ENCODE results near the gene PLEKHG5. TPM values are rescaled to one million over a fixed set of nuclear protein-coding genes. Genes with fewer than 3 reads are reported as not detected.
"Not testable (repeated sequence)": the region's sequence is repeated elsewhere in the genome, so short reads cannot be mapped to it uniquely, and the experiment has no call there.

PLEKHG5 gene
- total RNA-seq, 1 experiment from 2014 or later: 1.2 TPM

DNA sequence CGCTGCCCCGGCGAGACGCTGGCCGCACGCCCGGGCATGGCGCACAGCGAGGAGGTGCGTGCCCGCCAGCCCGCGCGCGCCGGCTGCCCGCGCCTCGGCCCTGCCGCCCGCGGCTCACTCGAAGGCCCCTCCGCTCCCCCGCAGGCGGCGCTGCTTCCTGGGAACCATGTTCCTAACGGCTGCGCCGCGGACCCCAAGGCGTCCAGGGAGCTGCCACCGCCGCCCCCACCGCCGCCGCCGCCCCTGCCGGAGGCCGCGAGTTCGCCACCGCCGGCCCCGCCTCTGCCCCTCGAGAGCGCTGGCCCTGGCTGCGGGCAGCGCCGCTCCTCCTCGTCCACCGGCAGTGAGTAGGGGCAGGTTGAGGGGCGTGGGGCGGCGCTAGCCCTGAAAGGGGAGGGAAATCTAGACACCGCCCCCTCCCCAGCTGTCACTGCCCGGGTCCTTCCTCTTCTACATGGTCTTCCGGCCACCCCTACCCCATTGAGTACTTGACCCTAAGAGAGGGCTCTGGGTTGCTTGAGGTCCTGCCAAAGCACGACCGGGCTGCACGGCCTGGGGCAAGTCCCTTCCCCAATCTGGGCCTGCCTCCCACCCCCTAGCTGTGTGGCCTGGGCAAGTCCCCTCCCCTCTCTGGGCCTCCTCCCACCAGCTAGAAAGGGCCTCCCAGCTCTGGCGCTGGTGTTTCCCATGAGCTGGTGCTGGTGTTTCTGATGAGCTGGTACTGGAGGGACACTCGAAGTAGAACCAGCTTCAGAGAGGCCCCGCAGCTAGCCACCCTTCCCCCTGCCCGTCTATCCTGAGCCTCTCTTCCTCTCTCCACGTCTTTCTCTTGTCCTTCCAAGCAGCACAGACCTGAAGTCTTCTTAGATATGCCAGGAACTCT lies 42.5 kb downstream of the PLEKHG5 start:
- peak; percentile 68 for DNase-seq
- Histone ChIP-seq H3K9me3 (no peaks in the 10 kb centered on the region), H3K27me3 (peaks cover 8% of the 10 kb centered on the region; the same call in 1 of the 2 replicates), H3K36me3 (no peaks in the 10 kb centered on the region), H3K4me3 (no peak overlapping the region)

DNA sequence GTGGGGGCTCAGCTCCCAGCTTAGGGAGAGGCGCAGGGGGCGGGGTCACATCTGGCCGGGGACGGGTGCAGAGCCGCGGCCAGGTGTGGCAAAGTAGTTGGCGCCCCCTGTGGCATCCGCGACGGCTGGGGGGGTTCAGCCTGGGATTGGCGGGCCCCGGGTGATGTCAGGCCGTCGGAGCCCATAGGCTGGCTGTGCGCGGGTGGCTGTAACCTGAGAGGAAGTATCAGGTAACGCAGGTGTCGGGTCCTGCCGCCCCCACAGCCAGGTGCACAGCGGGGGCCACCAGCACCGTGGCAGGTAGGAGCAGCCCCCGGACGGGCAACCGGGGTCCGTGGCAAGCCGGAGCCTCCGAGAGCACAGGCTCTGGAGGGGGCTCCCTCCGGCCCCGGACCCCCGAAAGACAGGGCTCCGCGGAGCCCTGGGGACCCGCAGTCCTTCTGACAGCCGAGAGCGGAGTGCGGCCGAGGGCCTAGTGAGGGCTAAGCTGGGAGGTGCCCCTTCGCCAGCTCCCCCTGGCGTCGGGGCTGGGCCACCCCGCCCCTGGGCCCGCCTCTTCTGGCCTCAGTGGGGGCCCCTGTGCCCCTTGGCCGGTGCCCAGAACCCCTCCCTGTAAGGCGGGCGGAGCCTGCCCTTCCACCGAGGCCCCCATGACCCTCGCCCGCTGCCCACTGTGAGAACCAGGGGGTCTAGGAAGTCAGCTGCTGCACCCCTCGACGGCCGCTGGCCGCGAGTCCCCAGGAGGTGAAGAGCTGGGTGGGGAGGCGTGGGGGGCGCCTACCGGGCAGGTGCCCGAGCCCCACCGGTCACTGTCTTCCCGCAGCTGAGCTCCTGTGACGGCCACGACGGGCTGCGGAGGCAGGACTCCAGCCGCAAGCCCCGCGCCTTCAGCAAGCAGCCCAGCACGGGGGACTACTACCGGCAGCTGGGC lies 43.4 kb downstream of the PLEKHG5 start:
- no peak for DNase-seq
- H3K36me3 ChIP-seq: no peaks in the 10 kb centered on the region
- no peaks in the 10 kb centered on the region for H3K9me3 ChIP-seq
- peaks cover 8% of the 10 kb centered on the region; the same call in 1 of the 2 replicates for H3K27me3 ChIP-seq
- no peak overlapping the region for H3K4me3 ChIP-seq

DNA sequence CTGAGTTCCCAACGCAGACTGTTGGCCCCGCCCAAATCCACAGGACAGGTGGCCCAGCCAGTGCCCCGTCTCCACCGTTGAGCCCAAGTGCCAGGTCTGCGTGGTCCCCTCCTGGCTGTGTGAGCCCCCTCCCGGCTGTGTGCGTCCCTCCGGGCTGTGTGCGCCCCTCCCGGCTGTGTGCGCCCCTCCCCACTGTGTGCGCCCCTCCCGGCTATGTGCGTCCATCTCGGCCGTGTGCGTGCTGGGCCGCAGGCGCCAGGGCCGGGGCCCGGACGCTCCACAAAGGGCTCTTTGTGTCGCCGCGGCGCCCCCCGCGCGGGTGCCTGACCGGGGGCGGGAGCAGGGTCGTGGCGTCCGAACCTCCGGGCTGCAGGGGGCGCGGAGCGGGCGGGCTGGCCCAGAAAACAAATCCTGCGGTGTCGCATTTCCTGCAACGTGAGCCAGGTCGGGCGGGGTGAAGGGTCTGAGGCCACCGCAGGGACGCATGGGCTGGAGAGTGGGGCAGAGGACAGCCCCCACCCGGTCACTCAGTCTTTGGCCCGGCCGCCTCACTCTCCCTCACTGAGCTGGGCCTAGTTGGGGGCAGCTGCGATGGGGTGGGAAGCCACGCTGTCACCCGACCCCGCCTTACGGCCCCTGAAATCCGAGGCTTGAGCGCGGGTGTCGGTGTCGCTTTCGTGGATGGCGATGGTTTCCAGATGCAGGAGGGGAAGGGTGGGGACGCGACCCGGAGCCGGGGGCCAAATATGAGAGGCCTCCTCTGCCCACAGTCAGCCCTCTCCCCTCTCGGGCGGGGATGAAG lies 44.2 kb downstream of the PLEKHG5 start:
- H3K27me3 ChIP-seq: peaks cover 8% of the 10 kb centered on the region; the same call in 1 of the 2 replicates
- no peak overlapping the region for H3K4me3 ChIP-seq
- H3K36me3 ChIP-seq: no peaks in the 10 kb centered on the region
- DNase-seq: no peak
- H3K9me3 ChIP-seq: no peaks in the 10 kb centered on the region

DNA sequence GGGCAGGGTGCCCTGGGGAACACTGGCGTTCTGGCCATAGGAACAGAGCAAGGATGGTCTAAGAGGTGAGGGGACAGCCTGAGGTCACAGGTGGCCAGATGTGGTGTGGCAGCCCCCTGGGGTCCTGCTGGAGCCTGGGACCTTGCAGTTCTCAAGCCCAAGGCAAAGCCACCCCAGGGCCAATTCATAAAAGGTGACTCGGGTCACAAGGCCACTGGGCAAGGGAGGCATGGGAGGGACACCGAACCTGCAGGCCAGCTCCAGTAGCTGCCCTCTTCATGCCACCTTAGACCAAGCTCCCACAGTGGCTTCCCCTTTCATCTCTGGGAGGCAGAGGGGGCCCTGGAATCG lies 44.8 kb downstream of the PLEKHG5 start:
- Histone ChIP-seq H3K4me3 (no peak overlapping the region), H3K36me3 (no peaks in the 10 kb centered on the region), H3K27me3 (peaks cover 8% of the 10 kb centered on the region; the same call in 1 of the 2 replicates), H3K9me3 (no peaks in the 10 kb centered on the region)
- no peak for DNase-seq

DNA sequence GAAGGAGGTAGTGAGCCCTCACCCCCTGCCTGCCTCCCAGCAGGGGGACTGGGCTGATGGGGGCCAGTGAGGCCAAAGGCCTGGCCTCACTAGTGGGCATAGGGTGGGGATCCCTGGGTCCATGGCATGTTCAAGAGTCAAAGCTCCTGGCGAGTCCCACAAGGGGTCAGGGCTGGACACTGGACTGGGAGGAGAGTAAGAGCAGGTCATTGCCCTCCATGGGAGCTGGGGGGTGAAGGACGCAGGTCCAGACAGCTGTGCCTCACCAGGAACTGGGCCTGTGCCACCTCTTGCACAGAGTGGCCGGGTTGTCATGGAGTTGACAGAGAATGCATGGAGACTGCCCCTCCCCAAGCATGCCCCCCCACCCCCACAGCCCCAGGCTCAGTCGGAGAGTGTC lies 45.5 kb downstream of the PLEKHG5 start:
- H3K36me3 ChIP-seq, DNase-seq, H3K9me3 ChIP-seq, H3K4me3 ChIP-seq, H3K27me3 ChIP-seq: not testable (repeated sequence)

DNA sequence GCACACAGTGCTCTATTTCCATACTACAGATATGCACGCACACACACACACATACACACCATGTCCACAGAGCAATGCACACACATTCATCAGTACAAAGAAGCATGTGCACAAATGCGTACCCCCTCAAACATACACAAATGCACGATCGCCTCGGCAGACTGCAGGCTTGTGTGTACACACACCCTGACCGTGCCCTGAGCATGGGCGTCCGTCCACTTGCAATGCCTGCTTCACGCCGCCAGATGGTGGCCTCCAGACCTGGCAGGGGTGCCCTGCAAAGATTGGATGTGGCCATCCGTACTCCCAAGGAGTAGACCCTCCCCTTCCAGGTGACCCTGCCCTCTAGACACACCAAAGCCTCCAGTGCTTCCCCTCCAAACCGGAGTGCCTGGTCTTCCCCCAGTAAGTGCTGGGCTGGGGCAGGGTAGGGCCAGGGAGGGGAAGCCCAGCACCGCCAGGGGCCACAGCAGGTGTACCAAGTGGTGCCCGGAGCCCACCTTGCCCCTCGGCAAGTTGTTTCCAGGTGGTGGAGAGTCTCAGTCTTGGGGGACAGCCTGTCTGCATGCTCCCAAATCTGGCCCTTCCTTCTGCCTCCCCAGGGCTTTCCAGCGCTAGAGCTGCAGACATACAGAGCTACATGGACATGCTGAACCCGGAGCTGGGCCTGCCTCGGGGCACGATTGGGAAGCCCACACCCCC lies 46.3 kb downstream of the PLEKHG5 start:
- DNase-seq: no peak
- Histone ChIP-seq H3K27me3 (peaks cover 8% of the 10 kb centered on the region; the same call in 1 of the 2 replicates), H3K4me3 (no peak overlapping the region)

DNA sequence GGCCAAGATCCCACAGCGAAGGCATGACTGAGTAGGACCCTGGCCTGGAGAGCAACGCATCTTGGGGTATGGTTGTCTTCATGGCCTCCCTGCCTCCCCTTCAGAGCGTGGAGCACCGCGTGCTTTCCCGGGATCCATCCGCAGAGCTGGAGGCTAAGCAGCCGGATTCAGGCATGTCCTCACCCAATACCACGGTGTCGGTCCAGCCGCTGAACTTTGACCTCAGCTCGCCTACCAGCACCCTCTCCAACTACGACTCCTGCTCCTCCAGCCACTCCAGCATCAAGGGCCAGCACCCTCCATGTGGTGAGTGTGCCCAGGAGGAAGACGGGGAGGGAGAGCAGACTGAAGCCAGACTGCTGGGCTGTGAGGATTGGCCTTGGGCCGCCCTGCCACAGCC lies 47.1 kb downstream of the PLEKHG5 start:
- Histone ChIP-seq H3K9me3 (no peaks in the 10 kb centered on the region), H3K4me3 (no peak overlapping the region), H3K36me3 (no peaks in the 10 kb centered on the region), H3K27me3 (peaks cover 8% of the 10 kb centered on the region; the same call in 1 of the 2 replicates)
- no peak for DNase-seq

More for the DNA sequence above, 46.3 kb downstream of the PLEKHG5 start:
- no peaks in the 10 kb centered on the region for H3K9me3 ChIP-seq
- no peaks in the 10 kb centered on the region for H3K36me3 ChIP-seq

DNA sequence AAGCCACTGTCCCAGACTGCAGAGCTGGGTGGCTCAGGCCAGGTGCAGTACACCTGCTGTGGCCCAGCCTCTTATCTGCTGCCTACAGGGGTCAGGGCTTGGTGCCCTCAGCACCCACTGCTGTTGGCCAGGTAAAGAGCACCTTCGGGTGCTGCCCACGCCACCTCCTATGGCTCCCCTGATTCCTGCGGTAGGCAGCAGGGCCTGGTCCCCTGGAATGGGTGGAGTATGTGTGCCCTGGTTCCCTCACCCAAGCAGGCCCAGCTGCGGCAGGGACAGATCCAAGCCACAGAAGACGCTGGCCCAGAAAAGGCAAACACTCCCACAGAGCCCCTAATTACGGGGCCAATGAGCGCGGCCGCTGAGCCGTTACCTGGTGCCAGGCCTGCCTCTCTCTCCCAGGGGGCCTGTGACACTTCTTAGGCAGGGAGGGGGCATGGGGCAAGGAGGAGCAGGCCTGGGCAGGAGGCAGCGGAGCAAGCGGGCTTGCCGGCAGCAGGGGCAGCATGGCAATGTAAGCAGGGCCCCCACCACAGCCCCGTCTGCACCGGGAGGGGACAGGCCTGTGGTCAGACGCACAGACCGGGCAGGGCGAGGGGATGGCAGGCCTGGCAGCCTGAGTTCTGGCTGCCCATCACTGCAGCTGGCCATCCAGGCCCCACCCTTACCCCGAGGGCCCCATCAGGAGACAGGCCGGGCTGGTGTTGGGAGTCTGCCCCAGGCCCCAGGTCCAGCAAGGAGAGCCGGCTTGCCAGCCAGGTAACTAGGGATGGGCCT lies 47.9 kb downstream of the PLEKHG5 start:
- no peak overlapping the region for H3K4me3 ChIP-seq

DNA sequence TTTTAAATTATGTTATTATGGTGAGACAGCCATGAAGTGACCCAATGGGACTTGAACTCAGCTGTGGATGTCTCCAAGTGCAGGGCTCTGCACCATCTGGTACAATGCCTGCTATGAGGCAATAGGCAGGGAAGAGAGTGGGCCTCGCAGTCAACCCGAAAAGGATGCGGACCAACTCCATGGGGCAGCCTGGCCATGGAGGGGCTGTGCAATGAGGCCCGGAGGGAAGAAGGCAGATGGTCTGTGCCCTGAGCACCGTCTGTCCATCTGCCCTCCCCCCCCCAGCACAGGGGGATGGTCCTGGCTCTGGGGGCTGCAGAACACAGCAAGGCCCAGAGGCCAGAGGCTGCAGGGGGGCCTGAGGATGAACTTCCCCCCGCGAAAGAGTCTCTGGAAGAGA lies 49.9 kb downstream of the PLEKHG5 start:
- H3K9me3 ChIP-seq: no peaks in the 10 kb centered on the region
- no peaks in the 10 kb centered on the region for H3K36me3 ChIP-seq
- no peaks in the 10 kb centered on the region for H3K27me3 ChIP-seq
- H3K4me3 ChIP-seq: no peak overlapping the region
- DNase-seq: no peak

More for the DNA sequence above, 47.9 kb downstream of the PLEKHG5 start:
- Histone ChIP-seq H3K27me3 (peaks cover 8% of the 10 kb centered on the region; the same call in 1 of the 2 replicates), H3K36me3 (no peaks in the 10 kb centered on the region), H3K9me3 (no peaks in the 10 kb centered on the region)
- no peak for DNase-seq

DNA sequence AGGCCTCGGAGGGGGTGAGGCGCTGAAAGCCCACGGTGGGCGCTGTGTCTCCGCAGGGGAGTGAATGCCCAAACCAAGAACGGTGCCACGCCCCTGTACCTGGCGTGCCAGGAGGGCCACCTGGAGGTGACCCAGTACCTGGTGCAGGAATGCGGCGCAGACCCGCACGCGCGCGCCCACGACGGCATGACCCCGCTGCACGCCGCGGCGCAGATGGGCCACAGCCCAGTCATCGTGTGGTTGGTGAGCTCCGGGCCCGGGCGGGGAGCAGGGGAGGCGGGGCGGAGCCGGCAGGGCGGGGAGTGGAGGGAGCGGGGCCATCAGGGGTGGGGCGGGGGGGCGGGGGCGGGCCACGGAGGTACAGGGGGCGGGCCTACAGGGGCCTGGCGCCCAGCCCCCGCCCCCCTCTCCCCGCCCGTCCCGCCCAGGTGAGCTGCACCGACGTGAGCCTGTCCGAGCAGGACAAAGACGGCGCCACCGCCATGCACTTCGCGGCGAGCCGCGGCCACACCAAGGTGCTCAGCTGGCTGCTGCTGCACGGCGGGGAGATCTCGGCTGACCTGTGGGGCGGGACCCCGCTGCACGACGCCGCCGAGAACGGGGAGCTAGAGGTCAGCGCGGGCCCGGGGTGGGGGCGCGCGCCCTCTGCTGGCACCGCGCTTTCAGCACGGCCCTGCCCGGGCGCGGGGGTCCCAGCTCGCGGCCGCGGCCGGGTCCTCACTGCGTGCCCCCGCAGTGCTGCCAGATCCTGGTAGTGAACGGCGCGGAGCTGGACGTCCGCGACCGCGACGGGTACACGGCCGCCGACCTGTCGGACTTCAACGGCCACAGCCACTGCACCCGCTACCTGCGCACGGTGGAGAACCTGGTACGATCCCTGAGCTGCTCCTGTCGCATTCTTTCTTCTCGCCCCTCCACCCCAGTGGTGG lies 51.0 kb downstream of the PLEKHG5 start:
- Histone ChIP-seq H3K9me3 (no peaks in the 10 kb centered on the region), H3K27me3 (no peaks in the 10 kb centered on the region), H3K36me3 (no peaks in the 10 kb centered on the region), H3K4me3 (no peak overlapping the region)
- DNase-seq: peak; percentile 67

DNA sequence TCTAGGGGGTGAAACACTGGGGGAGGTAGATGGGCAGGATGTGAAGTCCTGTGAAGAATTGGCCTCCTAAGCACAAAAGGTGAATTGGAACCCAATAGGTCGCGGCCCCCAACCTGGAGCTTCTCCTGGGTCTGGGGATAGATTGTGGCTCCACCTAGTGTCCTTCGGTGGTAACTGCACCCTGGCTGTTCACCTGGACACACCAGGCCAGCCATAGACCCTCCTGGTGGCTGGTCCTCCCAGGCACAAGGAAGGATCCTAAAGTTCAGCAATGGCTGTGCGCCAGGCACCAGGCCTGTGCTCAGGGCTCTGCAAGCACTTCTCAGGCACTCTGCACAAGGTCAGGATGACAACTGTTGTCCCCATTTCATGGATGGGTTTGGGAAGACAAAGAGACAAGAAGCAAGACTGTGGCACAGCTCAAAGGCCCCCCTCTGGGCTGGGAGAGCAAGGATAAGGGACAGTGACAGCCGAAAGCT lies 53.4 kb downstream of the PLEKHG5 start:
- H3K36me3 ChIP-seq: no peaks in the 10 kb centered on the region
- no peaks in the 10 kb centered on the region for H3K27me3 ChIP-seq
- peak; percentile 55 for DNase-seq
- no peak overlapping the region for H3K4me3 ChIP-seq
- H3K9me3 ChIP-seq: no peaks in the 10 kb centered on the region

DNA sequence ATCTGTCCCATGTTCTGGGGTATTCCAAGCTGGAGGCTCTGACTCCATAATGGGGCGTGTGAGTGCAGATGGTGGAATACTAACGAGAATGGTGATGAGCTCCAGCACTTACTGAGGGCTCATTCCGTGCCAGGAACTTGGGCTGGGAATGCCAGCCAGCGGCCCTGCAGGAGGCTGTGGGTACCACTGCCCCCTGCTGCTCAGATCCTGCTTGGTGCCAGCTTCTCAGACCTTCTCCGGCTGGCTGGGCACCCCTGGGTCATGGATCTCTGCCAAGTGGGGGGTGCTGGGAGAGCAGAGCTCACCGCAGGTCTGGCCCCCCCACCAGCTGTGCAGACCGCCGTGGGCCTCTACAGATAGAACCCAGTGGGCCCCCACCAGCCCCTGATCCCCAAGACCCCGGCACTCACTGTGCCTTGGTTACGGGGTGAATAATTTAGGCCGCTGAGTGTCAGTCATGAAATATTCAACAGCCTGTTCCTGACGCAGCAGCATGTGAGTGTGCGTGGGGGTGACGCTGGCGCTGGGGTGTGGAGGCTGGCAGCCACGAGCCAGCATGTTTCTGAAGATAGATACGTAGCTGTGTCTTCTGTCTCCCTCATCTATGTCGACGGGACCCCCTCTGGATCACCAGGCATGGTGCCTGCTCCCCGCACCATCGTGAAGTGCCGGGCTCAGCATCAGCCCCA lies 54.3 kb downstream of the PLEKHG5 start:
- not testable (repeated sequence) for H3K4me3 ChIP-seq, H3K36me3 ChIP-seq, H3K9me3 ChIP-seq, H3K27me3 ChIP-seq
- peak; percentile 84 for DNase-seq

DNA sequence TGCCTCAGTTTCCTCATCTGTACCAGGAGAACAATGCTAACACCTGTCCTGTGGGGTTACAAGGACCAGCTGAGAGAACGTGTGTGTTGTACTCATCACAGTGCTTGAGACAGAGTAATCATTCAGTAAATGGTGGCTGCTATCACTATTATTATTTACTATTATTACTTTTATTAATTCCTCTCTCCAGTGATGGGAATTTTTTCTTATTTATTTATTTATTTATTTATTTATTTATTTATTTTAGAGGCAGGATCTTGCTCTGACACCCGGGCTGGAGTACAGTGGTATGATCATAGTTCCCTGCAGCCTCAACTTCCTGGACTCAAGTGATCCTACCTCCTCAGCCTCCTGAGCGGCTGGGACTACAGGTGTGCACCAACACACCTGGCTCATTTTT lies 55.2 kb downstream of the PLEKHG5 start:
- H3K27me3 ChIP-seq, H3K9me3 ChIP-seq, H3K36me3 ChIP-seq, H3K4me3 ChIP-seq, DNase-seq: not testable (repeated sequence)

DNA sequence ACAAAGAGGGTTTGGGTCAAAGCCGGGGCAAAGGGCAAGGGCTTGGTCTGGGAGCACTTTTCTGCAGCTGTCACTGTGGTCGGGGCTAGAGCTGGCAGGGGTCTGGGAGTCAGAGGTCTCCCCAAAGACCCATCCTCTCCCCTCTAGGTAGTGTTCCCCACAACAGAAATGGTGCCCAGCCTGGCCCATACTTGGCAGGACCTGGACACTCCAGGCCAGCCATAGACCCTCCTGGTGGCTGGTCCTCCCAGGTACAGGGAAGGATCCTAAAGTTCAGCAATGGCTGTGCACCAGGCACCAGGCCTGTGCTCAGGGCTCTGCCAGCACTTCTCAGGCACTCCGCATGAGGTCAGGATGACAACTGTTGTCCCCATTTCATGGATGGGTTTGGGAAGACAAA lies 55.9 kb downstream of the PLEKHG5 start:
- no peak overlapping the region for H3K4me3 ChIP-seq

More for the DNA sequence above, 55.9 kb downstream of the PLEKHG5 start:
- Histone ChIP-seq H3K27me3 (no peaks in the 10 kb centered on the region), H3K9me3 (no peaks in the 10 kb centered on the region), H3K36me3 (no peaks in the 10 kb centered on the region)
- DNase-seq: no peak

Data from MG63 (cell line).